Stimulated activated CD4-positive, alpha-beta T cell treated with anti-CD3 and anti-CD28 coated beads, Interleukin-1b, Interleukin-23, amount 100 ng/mL, for 24 hours (primary cell): Measurements from ENCODE around the gene NAA60.
"Not testable (repeated sequence)": the region's sequence is repeated elsewhere in the genome, so short reads cannot be mapped to it uniquely, and the experiment has no call there.

Source experiments
- DNase-seq, 4 experiments: peaks; one replicate each; pipeline ENCODE4 v3.0.0-alpha.2; 2020; ENCODE audit warnings: low read depth in 4 of 4, low spot score in 1 of 4

NAA60 gene

GRCh38 chr16:3461151-3461550 lies 17.7 kb downstream of the NAA60 start:
- DNase-seq = no peak

GRCh38 chr16:3465301-3465700 lies 21.8 kb downstream of the NAA60 start:
- DNase-seq = no peak

GRCh38 chr16:3465911-3466584 lies 22.6 kb downstream of the NAA60 start:
- DNase-seq = no peak

- no peak for DNase-seq
These were observed 23.7 kb downstream of the NAA60 start for GRCh38 chr16:3467182-3467581.

GRCh38 chr16:3467921-3468320 lies 24.4 kb downstream of the NAA60 start:
- no peak for DNase-seq

GRCh38 chr16:3468501-3468900 lies 25.0 kb downstream of the NAA60 start:
- DNase-seq = no peak

GRCh38 chr16:3469736-3470135 lies 26.3 kb downstream of the NAA60 start:
- no peak for DNase-seq

- DNase-seq = no peak
These were observed 27.2 kb downstream of the NAA60 start for GRCh38 chr16:3470723-3471122.

- DNase-seq = no peak
These were observed 28.2 kb downstream of the NAA60 start for GRCh38 chr16:3471518-3472176.

- DNase-seq = no peak
These were observed 29.6 kb downstream of the NAA60 start for GRCh38 chr16:3472878-3473595.

GRCh38 chr16:3473596-3473943 lies 30.1 kb downstream of the NAA60 start:
- DNase-seq = not testable (repeated sequence)

GRCh38 chr16:3474136-3474779 lies 30.8 kb downstream of the NAA60 start:
- no peak for DNase-seq

- not testable (repeated sequence) for DNase-seq
These were observed 31.4 kb downstream of the NAA60 start for GRCh38 chr16:3474870-3475269.

- DNase-seq = no peak
These were observed 32.3 kb downstream of the NAA60 start for GRCh38 chr16:3475604-3476375.

- DNase-seq = no peak
These were observed 32.9 kb downstream of the NAA60 start for GRCh38 chr16:3476409-3476808.

GRCh38 chr16:3478242-3478925 lies 34.9 kb downstream of the NAA60 start:
- DNase-seq = no peak

GRCh38 chr16:3479654-3480216 lies 36.3 kb downstream of the NAA60 start:
- no peak for DNase-seq

GRCh38 chr16:3480901-3481695 lies 37.6 kb downstream of the NAA60 start:
- no peak for DNase-seq
